Measurements from ENCODE around the gene MTARC2.

The MTARC2 gene

DNA sequence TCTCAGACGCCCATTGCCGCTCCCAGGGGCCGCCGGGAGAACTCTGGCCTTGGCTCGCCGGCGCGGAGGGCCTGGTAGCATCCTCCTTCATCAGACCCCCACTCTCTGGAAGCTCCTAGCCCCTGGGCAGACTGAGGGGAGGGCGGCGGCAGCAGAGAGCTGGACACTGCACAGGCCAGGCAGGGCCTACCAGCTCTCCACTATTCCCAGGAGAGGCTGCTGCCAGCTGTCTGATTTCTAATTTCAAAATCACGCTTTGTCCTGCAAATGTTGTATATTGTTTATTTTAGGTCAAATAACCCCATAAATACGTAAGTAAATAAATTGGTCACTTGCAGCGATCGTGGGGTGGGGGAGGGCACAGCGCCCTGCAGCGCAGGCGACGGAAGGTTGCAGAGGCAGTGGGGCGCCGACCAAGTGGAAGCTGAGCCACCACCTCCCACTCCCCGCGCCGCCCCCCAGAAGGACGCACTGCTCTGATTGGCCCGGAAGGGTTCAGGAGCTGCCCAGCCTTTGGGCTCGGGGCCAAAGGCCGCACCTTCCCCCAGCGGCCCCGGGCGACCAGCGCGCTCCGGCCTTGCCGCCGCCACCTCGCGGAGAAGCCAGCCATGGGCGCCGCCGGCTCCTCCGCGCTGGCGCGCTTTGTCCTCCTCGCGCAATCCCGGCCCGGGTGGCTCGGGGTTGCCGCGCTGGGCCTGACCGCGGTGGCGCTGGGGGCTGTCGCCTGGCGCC is 38.4 kb downstream of the MTARC2 start, which contains the start of gene MTARC1:
Gene MTARC1 (plus strand): TSS at position 577 of the 732 bp plus-strand sequence. CDS start 32 bp downstream, at position 609.
- H3K27ac ChIP-seq: peak within 1 kb of the TSS; percentile 99
- TF ChIP-seq, protein P1, sequence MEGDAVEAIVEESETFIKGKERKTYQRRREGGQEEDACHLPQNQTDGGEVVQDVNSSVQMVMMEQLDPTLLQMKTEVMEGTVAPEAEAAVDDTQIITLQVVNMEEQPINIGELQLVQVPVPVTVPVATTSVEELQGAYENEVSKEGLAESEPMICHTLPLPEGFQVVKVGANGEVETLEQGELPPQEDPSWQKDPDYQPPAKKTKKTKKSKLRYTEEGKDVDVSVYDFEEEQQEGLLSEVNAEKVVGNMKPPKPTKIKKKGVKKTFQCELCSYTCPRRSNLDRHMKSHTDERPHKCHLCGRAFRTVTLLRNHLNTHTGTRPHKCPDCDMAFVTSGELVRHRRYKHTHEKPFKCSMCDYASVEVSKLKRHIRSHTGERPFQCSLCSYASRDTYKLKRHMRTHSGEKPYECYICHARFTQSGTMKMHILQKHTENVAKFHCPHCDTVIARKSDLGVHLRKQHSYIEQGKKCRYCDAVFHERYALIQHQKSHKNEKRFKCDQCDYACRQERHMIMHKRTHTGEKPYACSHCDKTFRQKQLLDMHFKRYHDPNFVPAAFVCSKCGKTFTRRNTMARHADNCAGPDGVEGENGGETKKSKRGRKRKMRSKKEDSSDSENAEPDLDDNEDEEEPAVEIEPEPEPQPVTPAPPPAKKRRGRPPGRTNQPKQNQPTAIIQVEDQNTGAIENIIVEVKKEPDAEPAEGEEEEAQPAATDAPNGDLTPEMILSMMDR (conservative IDR thresholded peaks at IDR 0.05): peak; percentile 51

- TF ChIP-seq, protein P1 (conservative IDR thresholded peaks at IDR 0.05): no peak
- peak overlapping the region; percentile 99 for H3K27ac ChIP-seq
Measured at GRCh38 chr1:220787069-220787619, 39.0 kb downstream of the MTARC2 start.

GRCh38 chr1:220788900-220789299 is 40.8 kb downstream of the MTARC2 start:
- H3K27ac ChIP-seq: peak overlapping the region; percentile 99

GRCh38 chr1:220789532-220790147 is 41.5 kb downstream of the MTARC2 start:
- TF ChIP-seq, protein P1 (conservative IDR thresholded peaks at IDR 0.05): no peak
- peak overlapping the region; percentile 99 for H3K27ac ChIP-seq

More at GRCh38 chr1:220788900-220789299, 40.8 kb downstream of the MTARC2 start:
- TF ChIP-seq, protein P1 (conservative IDR thresholded peaks at IDR 0.05): no peak

- TF ChIP-seq, protein P1 (conservative IDR thresholded peaks at IDR 0.05): no peak
- peak overlapping the region; percentile 99 for H3K27ac ChIP-seq
Measured at GRCh38 chr1:220791285-220791684, 43.2 kb downstream of the MTARC2 start.

GRCh38 chr1:220791956-220792355 is 43.8 kb downstream of the MTARC2 start:
- TF ChIP-seq, protein P1 (conservative IDR thresholded peaks at IDR 0.05): no peak
- peak overlapping the region; percentile 99 for H3K27ac ChIP-seq

- no peak overlapping the region for H3K27ac ChIP-seq
- TF ChIP-seq, protein P1 (conservative IDR thresholded peaks at IDR 0.05): no peak
Measured at GRCh38 chr1:220796530-220796929, 48.4 kb downstream of the MTARC2 start.
